HepG2 (cell line): ENCODE measurements around the gene TMEM19. TPM values are rescaled to one million over a fixed set of nuclear protein-coding genes. Genes with fewer than 3 reads are reported as not detected.

Experiments used
- ATAC-seq: fragments of 200-7000 bp; cut with Tn5 transposase; 3 replicates; pipeline ENCODE4 v1.9.1; 2020; ENCODE audit warnings: mild to moderate bottlenecking, moderate library complexity
- BruUV-seq: library from RNA; stranded (reverse); fragments of 400-500 nt; replicated peaks from 2 replicates; lab custom pipeline; 2021; lab: Mats Ljungman, UMichigan
- CTCF ChIA-PET: fragments of 300-600 bp; formaldehyde crosslinking; extraction: SDS; loops from one replicate; lab custom pipeline; 2021; ENCODE audit warnings: low total read pairs, inconsistent platforms, low intra/inter-chr PET ratio; lab: Yijun Ruan, JAX
- POLR2A ChIA-PET: fragments of 350-600 bp; sonication (Branson Sonifier 250); formaldehyde crosslinking; loops from one replicate; lab custom pipeline; 2020; ENCODE audit warnings: antibody characterized with exemption, inconsistent platforms; lab: Yijun Ruan, JAX
- DNase-seq: peaks from one replicate; pipeline ENCODE4 v3.0.0-alpha.2; 2015; ENCODE audit warnings: low spot score
- FAIRE-seq: peaks from 3 replicates; lab custom pipeline; 2011; peaks lifted over from hg19 to GRCh38; lab: Jason Lieb, UNC
- H2AFZ ChIP-seq: one replicate; pipeline ENCODE4 v1.6.1; 2011; ENCODE audit warnings: low read length, inconsistent platforms
- H3K27ac ChIP-seq: fragments of 300-600 bp; 3 replicates; pipeline ENCODE4 v1.8.0; 2011; ENCODE audit warnings: mixed run types, mild to moderate bottlenecking, mixed read lengths, low read length, inconsistent platforms; ENCODE audit not compliant: insufficient read depth; ENCODE audit errors: extremely low read length
- H3K27me3 ChIP-seq, 2 experiments: fragments of 200-600 bp in 1 of 2; 2 replicates in 1 of 2; 3 replicates in 1 of 2; pipeline versions ENCODE4 v1.6.0 to v1.8.0; 2011; ENCODE audit warnings: low read length in 2 of 2, mild to moderate bottlenecking in 2 of 2, moderate library complexity in 2 of 2, inconsistent platforms in 1 of 2; ENCODE audit not compliant: insufficient read depth in 2 of 2, control insufficient read depth in 1 of 2
- H3K36me3 ChIP-seq, 2 experiments: fragments of 200-600 bp in 1 of 2; replicated peaks in 1 of 2; 2 replicates in 1 of 2; 3 replicates in 1 of 2; pipeline versions ENCODE4 v1.5.1 to v1.8.0; 2011; ENCODE audit warnings: low read length in 2 of 2, inconsistent platforms in 1 of 2; ENCODE audit not compliant: insufficient read depth in 2 of 2, control insufficient read depth in 1 of 2
- H3K4me1 ChIP-seq: 2 replicates; pipeline ENCODE4 v1.5.1; 2012; ENCODE audit warnings: low read length, inconsistent platforms; ENCODE audit not compliant: insufficient read depth
- H3K4me2 ChIP-seq: 2 replicates; pipeline ENCODE4 v1.6.0; 2011; ENCODE audit warnings: low read depth, low read length, inconsistent platforms
- H3K4me3 ChIP-seq, 3 experiments: fragments of 200-600 bp in 1 of 3; sonication (generic), shearing (Covaris generic) in 1 of 3; replicated peaks in 1 of 3; 2 replicates each; pipeline ENCODE4 v1.5.1; 2011 to 2016; ENCODE audit warnings: low read length in 3 of 3, inconsistent platforms in 2 of 3, low read depth in 2 of 3, mild to moderate bottlenecking in 2 of 3, control low read depth in 1 of 3, mixed read lengths in 1 of 3; ENCODE audit not compliant: insufficient read depth in 1 of 3
- H3K79me2 ChIP-seq: one replicate; pipeline ENCODE4 v1.6.1; 2011; ENCODE audit warnings: low read length, inconsistent platforms; ENCODE audit not compliant: insufficient read depth
- H3K9ac ChIP-seq: 2 replicates; pipeline ENCODE4 v1.6.0; 2011; ENCODE audit warnings: mild to moderate bottlenecking, low read depth, low read length, inconsistent platforms; ENCODE audit not compliant: insufficient read depth
- H3K9me3 ChIP-seq: 2 replicates; pipeline ENCODE4 v1.5.1; 2012; ENCODE audit warnings: mild to moderate bottlenecking, low read length
- H4K20me1 ChIP-seq: 2 replicates; pipeline ENCODE4 v1.6.0; 2011; ENCODE audit warnings: inconsistent platforms, mild to moderate bottlenecking, low read length, moderate library complexity; ENCODE audit not compliant: insufficient read depth
- MIER3 ChIP-seq: IDR thresholded peaks from 2 replicates; pipeline ENCODE4 v1.6.1; 2016; ENCODE audit warnings: missing compliant biosample characterization, borderline replicate concordance
- MTF2 ChIP-seq: sonication (generic); formaldehyde crosslinking; IDR thresholded peaks from 2 replicates; pipeline ENCODE4 v1.5.0; 2020; ENCODE audit warnings: missing genetic modification reagents, borderline replicate concordance
- ZFP1 ChIP-seq: IDR thresholded peaks from 2 replicates; pipeline ENCODE4 v1.6.1; 2016
- ZMYM4 ChIP-seq: sonication (generic); formaldehyde crosslinking; IDR thresholded peaks from 2 replicates; pipeline ENCODE4 v1.8.1; 2023; ENCODE audit warnings: mild to moderate bottlenecking, missing genetic modification reagents
- ZNF431 ChIP-seq: sonication (generic); formaldehyde crosslinking; IDR thresholded peaks from 2 replicates; pipeline ENCODE4 v1.9.0; 2022; ENCODE audit warnings: missing genetic modification reagents, low read depth, mild to moderate bottlenecking, borderline replicate concordance
- ZSCAN12 ChIP-seq: sonication (generic); formaldehyde crosslinking; IDR thresholded peaks from 2 replicates; pipeline ENCODE4 v1.9.0; 2021; ENCODE audit warnings: mild to moderate bottlenecking, missing genetic modification reagents
- WGBS: methylation state at CpG from one replicate; pipeline ENCODE4 v1.1.6; 2017; ENCODE audit warnings: low lambda C conversion rate; 5-methylcytosine and 5-hydroxymethylcytosine counted together
- in situ Hi-C: cut with HindIII; loops from 2 replicates; pipeline ENCODE4 v1.10.0; 2017; ENCODE audit warnings: low pct_unique_long_range_greater_than_20kb; ENCODE audit not compliant: extremely low pct_ligation_motif_present
- intact Hi-C: fragments of 100-400 bp; cut with micrococcal nuclease; formaldehyde crosslinking; loops from one replicate; pipeline ENCODE4 v1.10.0; 2022; ENCODE audit not compliant: unreplicated experiment
- polyA plus RNA-seq, 8 experiments: library from polyadenylated mRNA; depleted of rRNA in 3 of 8; stranded (reverse) in 7 of 8; unstranded in 1 of 8; fragments of >200 nt; fragmentation: Illumina TruSeq in 4 of 8; extraction: Trizol in 4 of 8; gene quantifications; 2 replicates each; pipeline versions ENCODE4 v1.2.1 to v1.2.3, GENCODE V29; 2011 to 2016; ENCODE audit warnings: low read depth in 4 of 8, missing spikeins in 1 of 8, mixed read lengths in 1 of 8; ENCODE audit not compliant: insufficient read depth in 1 of 8
- total RNA-seq, 5 experiments: library from RNA; depleted of rRNA; stranded (reverse); fragments of >200 nt; fragmentation: Illumina TruSeq; extraction: Trizol; gene quantifications; 2 replicates each; pipeline ENCODE4 v1.2.3, GENCODE V29; 2016; ENCODE audit warnings: low read depth in 1 of 5
- TF ChIP-seq, protein P1 (sequence below): sonication (generic); formaldehyde crosslinking; IDR thresholded peaks from 2 replicates; pipeline ENCODE4 v1.5.1; 2020; ENCODE audit warnings: mild to moderate bottlenecking, moderate library complexity, missing genetic modification reagents
- TF ChIP-seq, protein P2 (sequence below): sonication (generic); formaldehyde crosslinking; IDR thresholded peaks from 2 replicates; pipeline ENCODE4 v1.5.1; 2020; ENCODE audit warnings: missing genetic modification reagents, mild to moderate bottlenecking, borderline replicate concordance

Gene TMEM19
- total and polyA plus RNA-seq, 2 of the 13 experiments (the other 11 are each of a cell fraction or from before 2014, with no cell fraction given) = 16.9 to 22.5 TPM

DNA sequence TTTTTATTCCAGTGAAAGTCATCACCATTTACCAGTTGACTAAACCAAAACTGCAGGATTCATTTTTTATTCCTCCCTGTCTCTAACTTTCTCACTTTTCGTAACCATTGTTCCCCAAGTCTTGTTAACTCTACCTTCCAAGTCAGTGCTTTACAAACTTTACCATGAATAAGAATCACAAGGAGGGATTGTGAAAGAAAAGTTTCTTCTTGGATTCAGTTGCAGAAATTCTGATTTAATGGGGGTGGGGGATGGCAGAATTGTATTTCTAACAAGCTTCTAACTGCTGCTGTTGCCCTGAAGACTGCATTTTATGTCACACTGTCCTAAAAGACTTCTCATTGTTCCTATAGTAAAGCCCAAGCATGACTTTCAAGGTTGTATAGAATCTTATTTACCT, 63.8 kb downstream of the TMEM19 start:
- H3K36me3 ChIP-seq = no peaks in the 10 kb centered on the region
- ChIA-PET POLR2A (no interaction called here), CTCF (no interaction called here)
- no peaks in the 10 kb centered on the region; a peak in 1 of 5 replicates for H3K27me3 ChIP-seq
- H3K4me1 ChIP-seq = peaks cover 19% of the 10 kb centered on the region
- ATAC-seq (no peak), DNase-seq (no peak), FAIRE-seq (no peak)
- no peaks in the 10 kb centered on the region for H3K9me3 ChIP-seq
- H3K4me3 ChIP-seq = no peak overlapping the region
- no TSS peak for BruUV-seq
- in situ Hi-C loops (loop anchor here (5.0 to 25.0 kb wide), 3 partner anchors 87 to 612 kb away; partner anchors contain the start of genes THAP2 and ZFC3H1), intact Hi-C loops (loop anchor here (5.0 kb wide), 2 partner anchors 192 to 307 kb away; no protein-coding TSS in a partner anchor)
- H3K4me2 ChIP-seq = no peak overlapping the region
- TF ChIP-seq ZFP1 (CRISPR knock-in tag) = no peak
- no peak overlapping the region for H3K27ac ChIP-seq
- H2AFZ ChIP-seq = no peak overlapping the region
- H3K79me2 ChIP-seq = no peaks in the 10 kb centered on the region
- H3K9ac ChIP-seq = no peak overlapping the region
- no peaks in the 10 kb centered on the region for H4K20me1 ChIP-seq
- WGBS = 46% methylated on average over 1 of the region's 1 CpG

DNA sequence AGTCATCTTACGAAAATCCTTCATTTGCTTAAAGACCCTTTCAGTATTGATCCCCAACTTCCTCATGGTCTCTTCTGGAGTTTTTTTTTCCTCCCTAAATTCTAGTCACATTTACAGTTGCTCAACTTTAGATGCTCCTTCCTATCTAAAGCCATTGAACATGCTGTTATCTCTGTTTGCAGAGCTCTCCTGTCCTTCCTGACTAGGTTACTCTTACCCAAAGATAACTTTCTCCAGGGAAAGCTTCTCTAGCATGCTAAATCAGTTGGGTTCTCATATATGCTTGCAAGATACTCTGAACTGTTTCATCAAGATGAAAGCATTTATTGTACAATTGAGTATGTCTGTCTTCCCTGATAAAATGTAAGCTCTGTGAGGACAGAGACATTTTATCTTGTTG, 67.0 kb downstream of the TMEM19 start:
- DNase-seq (no peak), FAIRE-seq (no peak), ATAC-seq (no peak)
- no peak overlapping the region for H3K27ac ChIP-seq
- 53% methylated on average over 1 of the region's 1 CpG for WGBS
- H3K79me2 ChIP-seq = peaks cover 29% of the 10 kb centered on the region
- H3K36me3 ChIP-seq = peaks cover 0 to 2% of the 10 kb centered on the region in 2 experiments; a peak in 1 of 5 replicates
- peaks cover 12% of the 10 kb centered on the region for H4K20me1 ChIP-seq
- no peak overlapping the region for H3K4me3 ChIP-seq
- no peak overlapping the region for H3K4me2 ChIP-seq
- peaks cover 23% of the 10 kb centered on the region for H3K4me1 ChIP-seq
- no peaks in the 10 kb centered on the region for H3K9me3 ChIP-seq
- POLR2A ChIA-PET = no interaction called here
- H2AFZ ChIP-seq = no peak overlapping the region
- no peak overlapping the region for H3K9ac ChIP-seq
- in situ Hi-C loops (loop anchor here (5.0 to 10.0 kb wide), 2 partner anchors 91 to 338 kb away; partner anchors contain the start of genes THAP2 and ZFC3H1), intact Hi-C loops (no loop called here)
- H3K27me3 ChIP-seq = no peaks in the 10 kb centered on the region; a peak in 2 of 5 replicates
- CTCF ChIA-PET = no interaction called here
- no TSS peak for BruUV-seq
- TF ChIP-seq MTF2 (CRISPR knock-in tag) = no peak
- TF ChIP-seq ZNF431 (CRISPR knock-in tag) = no peak
- TF ChIP-seq, protein P1, sequence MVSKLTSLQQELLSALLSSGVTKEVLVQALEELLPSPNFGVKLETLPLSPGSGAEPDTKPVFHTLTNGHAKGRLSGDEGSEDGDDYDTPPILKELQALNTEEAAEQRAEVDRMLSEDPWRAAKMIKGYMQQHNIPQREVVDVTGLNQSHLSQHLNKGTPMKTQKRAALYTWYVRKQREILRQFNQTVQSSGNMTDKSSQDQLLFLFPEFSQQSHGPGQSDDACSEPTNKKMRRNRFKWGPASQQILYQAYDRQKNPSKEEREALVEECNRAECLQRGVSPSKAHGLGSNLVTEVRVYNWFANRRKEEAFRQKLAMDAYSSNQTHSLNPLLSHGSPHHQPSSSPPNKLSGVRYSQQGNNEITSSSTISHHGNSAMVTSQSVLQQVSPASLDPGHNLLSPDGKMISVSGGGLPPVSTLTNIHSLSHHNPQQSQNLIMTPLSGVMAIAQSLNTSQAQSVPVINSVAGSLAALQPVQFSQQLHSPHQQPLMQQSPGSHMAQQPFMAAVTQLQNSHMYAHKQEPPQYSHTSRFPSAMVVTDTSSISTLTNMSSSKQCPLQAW (CRISPR knock-in tag) = no peak
- TF ChIP-seq ZMYM4 (CRISPR knock-in tag) = no peak
- TF ChIP-seq MIER3 (CRISPR knock-in tag) = no peak
- no peak for TF ChIP-seq ZSCAN12 (CRISPR knock-in tag)
- TF ChIP-seq, protein P2, sequence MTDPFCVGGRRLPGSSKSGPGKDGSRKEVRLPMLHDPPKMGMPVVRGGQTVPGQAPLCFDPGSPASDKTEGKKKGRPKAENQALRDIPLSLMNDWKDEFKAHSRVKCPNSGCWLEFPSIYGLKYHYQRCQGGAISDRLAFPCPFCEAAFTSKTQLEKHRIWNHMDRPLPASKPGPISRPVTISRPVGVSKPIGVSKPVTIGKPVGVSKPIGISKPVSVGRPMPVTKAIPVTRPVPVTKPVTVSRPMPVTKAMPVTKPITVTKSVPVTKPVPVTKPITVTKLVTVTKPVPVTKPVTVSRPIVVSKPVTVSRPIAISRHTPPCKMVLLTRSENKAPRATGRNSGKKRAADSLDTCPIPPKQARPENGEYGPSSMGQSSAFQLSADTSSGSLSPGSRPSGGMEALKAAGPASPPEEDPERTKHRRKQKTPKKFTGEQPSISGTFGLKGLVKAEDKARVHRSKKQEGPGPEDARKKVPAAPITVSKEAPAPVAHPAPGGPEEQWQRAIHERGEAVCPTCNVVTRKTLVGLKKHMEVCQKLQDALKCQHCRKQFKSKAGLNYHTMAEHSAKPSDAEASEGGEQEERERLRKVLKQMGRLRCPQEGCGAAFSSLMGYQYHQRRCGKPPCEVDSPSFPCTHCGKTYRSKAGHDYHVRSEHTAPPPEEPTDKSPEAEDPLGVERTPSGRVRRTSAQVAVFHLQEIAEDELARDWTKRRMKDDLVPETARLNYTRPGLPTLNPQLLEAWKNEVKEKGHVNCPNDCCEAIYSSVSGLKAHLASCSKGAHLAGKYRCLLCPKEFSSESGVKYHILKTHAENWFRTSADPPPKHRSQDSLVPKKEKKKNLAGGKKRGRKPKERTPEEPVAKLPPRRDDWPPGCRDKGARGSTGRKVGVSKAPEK (CRISPR knock-in tag) = no peak
